Prostate gland (tissue), 2 donors: ENCODE results near the gene EXOSC5. TPM values are rescaled to one million over a fixed set of nuclear protein-coding genes. Genes with fewer than 3 reads are reported as not detected.

Experiments
- DNase-seq: peaks from one replicate; pipeline ENCODE4 v3.0.0-alpha.2; 2019; ENCODE audit warnings: low spot score
- H3K27ac ChIP-seq, 2 donors: fragments of 200-600 bp; sonication (generic); 2 replicates each; pipeline ENCODE4 v1.5.1; 2017 to 2019
- H3K27me3 ChIP-seq: fragments of 200-600 bp; sonication (generic); replicated peaks from 2 replicates; pipeline ENCODE4 v1.5.1; 2019; ENCODE audit not compliant: insufficient read depth
- H3K36me3 ChIP-seq, 2 donors: fragments of 200-600 bp; sonication (generic); 1 replicate in 1 of 2; 2 replicates in 1 of 2; pipeline versions ENCODE4 v1.5.1 to v1.8.1; 2017 to 2019
- H3K4me1 ChIP-seq: fragments of 200-600 bp; sonication (generic); replicated peaks from 2 replicates; pipeline ENCODE4 v1.5.1; 2019
- H3K4me3 ChIP-seq, 2 donors: fragments of 200-600 bp; sonication (generic); 2 replicates each; pipeline ENCODE4 v1.5.1; 2017 to 2019
- H3K9me3 ChIP-seq: fragments of 200-600 bp; sonication (generic); 2 replicates; pipeline ENCODE4 v1.5.1; 2017
- POLR2A ChIP-seq: fragments of 450-650 bp; IDR thresholded peaks from one replicate; pipeline ENCODE4 v1.6.1; 2016; ENCODE audit warnings: antibody characterized with exemption, mild to moderate bottlenecking
- POLR2AphosphoS5 ChIP-seq: sonication (generic); formaldehyde crosslinking; IDR thresholded peaks from one replicate; pipeline ENCODE4 v1.6.1; 2017; ENCODE audit warnings: antibody characterized with exemption
- WGBS: methylation state at CpG from one replicate; pipeline ENCODE4 v1.1.5; 2018; 5-methylcytosine and 5-hydroxymethylcytosine counted together
- intact Hi-C: fragments of 100-400 bp; cut with DNase I; formaldehyde crosslinking; loops from one replicate; pipeline ENCODE4 v1.14.2; 2022
- total RNA-seq, 2 donors: library from RNA; depleted of rRNA; stranded (reverse); fragments of >200 nt; gene quantifications; one replicate each; pipeline ENCODE4 v1.1.0, GENCODE V29; 2016
- TF ChIP-seq, protein P1 (sequence below), 4 experiments: fragments of 200-600 bp in 2 of 4; fragments of 450-650 bp in 2 of 4; sonication (generic) in 2 of 4; IDR thresholded peaks; 1 replicate in 3 of 4; 2 replicates in 1 of 4; pipeline ENCODE4 v1.5.1; 2016 to 2019; ENCODE audit warnings: antibody characterized with exemption in 4 of 4, mild to moderate bottlenecking in 2 of 4, moderate library complexity in 2 of 4

The EXOSC5 gene
- total RNA-seq, 2 donors from 2014 or later: 29.6 to 34.0 TPM

DNA sequence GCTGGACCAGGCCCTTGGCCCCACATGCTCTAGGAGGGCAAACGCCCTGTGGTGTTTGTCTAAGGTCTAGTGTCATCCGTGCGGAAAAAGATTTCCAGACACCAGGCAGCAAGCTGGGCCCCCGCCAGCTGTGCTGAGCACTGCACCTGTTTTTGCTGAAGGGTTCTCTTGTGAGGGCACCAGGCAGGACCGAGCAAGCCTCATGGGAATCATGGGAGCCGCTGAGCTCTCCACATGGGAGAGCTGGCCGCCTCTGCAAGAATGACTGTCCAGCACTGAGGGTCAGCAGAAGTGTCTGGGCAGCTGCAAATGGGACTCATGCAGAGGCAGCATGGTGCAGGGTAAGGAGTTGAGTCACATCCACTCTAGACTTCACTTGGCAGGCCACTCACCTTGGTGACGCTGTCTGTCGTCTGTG is 18.0 kb upstream of the EXOSC5 start:
- DNase-seq: no peak
- intact Hi-C loops: no loop called here

DNA sequence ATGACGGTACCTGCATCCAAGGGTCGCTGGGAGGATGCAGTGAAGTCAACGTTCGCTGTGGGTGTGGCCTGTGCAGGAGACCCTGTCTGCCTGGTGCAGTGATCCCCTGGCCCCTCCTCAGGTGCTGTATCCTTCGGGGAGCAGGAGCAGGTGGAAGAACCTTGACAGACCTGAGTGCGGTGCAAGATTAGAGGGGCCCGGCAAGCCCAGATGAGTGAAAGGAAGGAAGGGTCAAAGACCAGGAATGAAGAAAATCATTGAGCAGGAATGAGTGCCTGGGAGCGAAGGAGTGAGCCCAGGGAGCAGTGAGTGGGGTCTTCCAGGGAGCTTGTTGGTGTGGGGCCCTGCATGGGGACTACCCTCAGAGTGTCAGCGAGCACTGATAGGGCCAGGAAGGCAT is 17.3 kb upstream of the EXOSC5 start:
- no peak overlapping the region for H3K27ac ChIP-seq
- no peaks in the 10 kb centered on the region for H3K9me3 ChIP-seq
- no peak overlapping the region for H3K4me3 ChIP-seq
- peaks cover 10% of the 10 kb centered on the region for H3K4me1 ChIP-seq
- H3K36me3 ChIP-seq: peaks cover 6% of the 10 kb centered on the region in 2 donors
- TF ChIP-seq, protein P1, sequence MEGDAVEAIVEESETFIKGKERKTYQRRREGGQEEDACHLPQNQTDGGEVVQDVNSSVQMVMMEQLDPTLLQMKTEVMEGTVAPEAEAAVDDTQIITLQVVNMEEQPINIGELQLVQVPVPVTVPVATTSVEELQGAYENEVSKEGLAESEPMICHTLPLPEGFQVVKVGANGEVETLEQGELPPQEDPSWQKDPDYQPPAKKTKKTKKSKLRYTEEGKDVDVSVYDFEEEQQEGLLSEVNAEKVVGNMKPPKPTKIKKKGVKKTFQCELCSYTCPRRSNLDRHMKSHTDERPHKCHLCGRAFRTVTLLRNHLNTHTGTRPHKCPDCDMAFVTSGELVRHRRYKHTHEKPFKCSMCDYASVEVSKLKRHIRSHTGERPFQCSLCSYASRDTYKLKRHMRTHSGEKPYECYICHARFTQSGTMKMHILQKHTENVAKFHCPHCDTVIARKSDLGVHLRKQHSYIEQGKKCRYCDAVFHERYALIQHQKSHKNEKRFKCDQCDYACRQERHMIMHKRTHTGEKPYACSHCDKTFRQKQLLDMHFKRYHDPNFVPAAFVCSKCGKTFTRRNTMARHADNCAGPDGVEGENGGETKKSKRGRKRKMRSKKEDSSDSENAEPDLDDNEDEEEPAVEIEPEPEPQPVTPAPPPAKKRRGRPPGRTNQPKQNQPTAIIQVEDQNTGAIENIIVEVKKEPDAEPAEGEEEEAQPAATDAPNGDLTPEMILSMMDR (IDR thresholded peaks at IDR 0.05): no peak
- TF ChIP-seq POLR2AphosphoS5: no peak
- DNase-seq: no peak
- intact Hi-C loops: no loop called here
- no peaks in the 10 kb centered on the region for H3K27me3 ChIP-seq
- 91% methylated on average over 9 of the region's 9 CpGs for WGBS

More for the DNA sequence above, 18.0 kb upstream of the EXOSC5 start:
- 88% methylated on average over 8 of the region's 9 CpGs for WGBS
- H3K27ac ChIP-seq: no peak overlapping the region
- H3K27me3 ChIP-seq: no peaks in the 10 kb centered on the region
- no peak overlapping the region for H3K4me3 ChIP-seq
- H3K36me3 ChIP-seq: peaks cover 6 to 11% of the 10 kb centered on the region in 2 donors
- peaks cover 5% of the 10 kb centered on the region for H3K4me1 ChIP-seq
- TF ChIP-seq, protein P1 (IDR thresholded peaks at IDR 0.05): no peak
- TF ChIP-seq POLR2A (no peak), POLR2AphosphoS5 (no peak)
- no peaks in the 10 kb centered on the region for H3K9me3 ChIP-seq

DNA sequence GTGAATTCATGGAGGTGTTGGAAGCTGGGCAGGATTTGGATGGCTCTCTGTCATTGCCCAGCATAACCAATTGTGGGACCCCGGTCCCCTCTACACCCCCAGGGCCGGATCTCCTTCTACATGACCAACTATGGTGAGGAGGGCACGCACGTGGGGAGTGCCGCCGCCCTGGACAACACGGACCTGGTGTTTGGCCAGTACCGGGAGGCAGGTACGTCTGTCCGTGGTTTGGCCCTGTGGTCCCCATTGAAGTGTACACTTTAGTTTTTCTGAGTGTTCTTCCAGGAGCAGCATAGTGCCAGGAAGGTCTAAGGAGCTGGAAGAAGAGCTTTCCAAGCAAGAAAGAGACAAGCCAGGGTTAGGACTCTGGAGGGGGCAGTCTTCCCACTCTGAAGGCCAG is 16.8 kb upstream of the EXOSC5 start:
- no peaks in the 10 kb centered on the region for H3K9me3 ChIP-seq
- H3K27ac ChIP-seq: no peak overlapping the region
- DNase-seq: no peak
- 89% methylated on average over 10 of the region's 10 CpGs for WGBS
- no peak overlapping the region for H3K4me3 ChIP-seq
- H3K36me3 ChIP-seq: peaks cover 3 to 6% of the 10 kb centered on the region in 2 donors
- peaks cover 10% of the 10 kb centered on the region for H3K4me1 ChIP-seq
- no peaks in the 10 kb centered on the region for H3K27me3 ChIP-seq
- TF ChIP-seq, protein P1 (IDR thresholded peaks at IDR 0.05): no peak
- TF ChIP-seq POLR2AphosphoS5: no peak
- no peak for TF ChIP-seq POLR2A
- intact Hi-C loops: no loop called here

DNA sequence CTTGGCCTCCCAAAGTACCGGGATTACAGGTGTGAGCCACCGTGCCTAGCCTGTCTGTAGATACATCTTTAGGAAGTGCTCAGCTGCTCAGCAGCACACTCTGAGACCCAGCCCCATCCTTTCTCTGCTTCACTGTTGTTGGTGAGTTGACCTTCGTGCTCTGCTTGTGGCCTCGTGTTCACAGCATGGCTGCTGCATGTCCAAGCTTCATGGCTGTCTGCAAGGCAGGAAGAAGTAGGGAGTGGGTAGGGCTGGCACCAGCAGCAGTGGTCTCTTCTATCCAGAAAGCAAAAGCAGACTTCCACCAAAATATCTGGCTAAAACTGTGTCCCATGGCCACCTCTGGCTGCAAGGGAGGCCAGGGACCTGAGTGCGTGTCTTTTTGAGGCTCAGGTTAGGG is 15.8 kb upstream of the EXOSC5 start:
- no peak for DNase-seq
- Histone ChIP-seq H3K36me3 (peaks cover 3 to 6% of the 10 kb centered on the region in 2 donors), H3K9me3 (no peaks in the 10 kb centered on the region), H3K27ac (no peak overlapping the region), H3K4me1 (peaks cover 10% of the 10 kb centered on the region), H3K27me3 (no peaks in the 10 kb centered on the region), H3K4me3 (no peak overlapping the region)
- intact Hi-C loops: no loop called here
- TF ChIP-seq POLR2AphosphoS5: no peak
- no peak for TF ChIP-seq POLR2A
- TF ChIP-seq, protein P1 (IDR thresholded peaks at IDR 0.05): no peak
- 96% methylated on average over 5 of the region's 5 CpGs for WGBS

DNA sequence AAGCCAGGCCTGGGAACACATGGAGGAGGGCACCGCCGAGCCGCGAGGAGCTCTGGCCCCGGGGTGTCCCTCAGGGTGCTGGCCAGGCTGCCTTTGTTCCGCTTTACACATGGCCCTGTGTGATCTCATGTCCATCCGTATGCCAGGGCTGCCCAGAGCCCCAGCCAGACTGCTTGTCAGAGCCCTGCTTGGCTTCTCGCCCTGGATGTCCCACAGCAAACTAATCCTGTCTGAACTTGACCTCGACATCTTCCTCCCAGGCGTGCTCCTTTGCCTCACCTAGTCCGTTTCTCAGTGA is 14.8 kb upstream of the EXOSC5 start:
- 50% methylated on average over 11 of the region's 11 CpGs for WGBS
- no peaks in the 10 kb centered on the region for H3K27me3 ChIP-seq
- peak; percentile 26 for DNase-seq
- peak; percentile 13 for TF ChIP-seq POLR2A
- no peak for TF ChIP-seq POLR2AphosphoS5
- TF ChIP-seq, protein P1 (IDR thresholded peaks at IDR 0.05): no peak
- H3K27ac ChIP-seq: no peak overlapping the region
- no peaks in the 10 kb centered on the region for H3K9me3 ChIP-seq
- H3K4me3 ChIP-seq: no peak overlapping the region
- intact Hi-C loops: no loop called here
- H3K4me1 ChIP-seq: peaks cover 10% of the 10 kb centered on the region
- peaks cover 3 to 6% of the 10 kb centered on the region in 2 donors for H3K36me3 ChIP-seq
